Measurements from ENCODE around the gene ZNF587B.
"Not testable (repeated sequence)": the region's sequence is repeated elsewhere in the genome, so short reads cannot be mapped to it uniquely, and the experiment has no call there.

Gene ZNF587B

GRCh38 chr19:57825511-57825910 lies 4.6 kb upstream of the ZNF587B start:
- Mint-ChIP-seq H3K4me1 (peaks cover 40 to 64% of the 10 kb centered on the region in 2 donors), H3K27ac (no peak overlapping the region), H3K9me3 (peaks cover 0 to 3% of the 10 kb centered on the region in 2 donors), H3K36me3 (peaks cover 45 to 54% of the 10 kb centered on the region in 2 donors), H3K4me3 (no peak overlapping the region), H3K27me3 (no peaks in the 10 kb centered on the region)
- ATAC-seq (replicated peaks) (no peak), DNase-seq (no peak)

- Mint-ChIP-seq H3K4me3 (no peak overlapping the region), H3K27me3 (no peaks in the 10 kb centered on the region), H3K27ac (peak overlapping the region; percentile 25), H3K9me3 (peaks cover 0 to 3% of the 10 kb centered on the region in 2 donors), H3K36me3 (peaks cover 29 to 51% of the 10 kb centered on the region in 2 donors), H3K4me1 (peaks cover 17 to 26% of the 10 kb centered on the region in 2 donors)
- DNase-seq: no peak
- no peak for ATAC-seq (replicated peaks)
Measured at GRCh38 chr19:57829316-57829715, 783 bp upstream of the ZNF587B start.

- Mint-ChIP-seq H3K4me1 (peaks cover 12 to 22% of the 10 kb centered on the region in 2 donors), H3K36me3 (peaks cover 19 to 35% of the 10 kb centered on the region in 2 donors)
- not testable (repeated sequence) for H3K27ac Mint-ChIP-seq; ATAC-seq (replicated peaks); H3K4me3 Mint-ChIP-seq; DNase-seq; H3K27me3 Mint-ChIP-seq; H3K9me3 Mint-ChIP-seq
Measured at GRCh38 chr19:57836991-57837390, 6.9 kb downstream of the ZNF587B start.

GRCh38 chr19:57838622-57839191 lies 8.6 kb downstream of the ZNF587B start:
- H3K27me3 Mint-ChIP-seq, H3K27ac Mint-ChIP-seq, DNase-seq, H3K4me3 Mint-ChIP-seq, H3K9me3 Mint-ChIP-seq: not testable (repeated sequence)
- Mint-ChIP-seq H3K4me1 (peaks cover 10 to 22% of the 10 kb centered on the region in 2 donors), H3K36me3 (peaks cover 19 to 39% of the 10 kb centered on the region in 2 donors)
- peak; percentile 45 to 53 for ATAC-seq (replicated peaks)

- Mint-ChIP-seq H3K4me1 (peaks cover 12 to 22% of the 10 kb centered on the region in 2 donors), H3K27me3 (no peaks in the 10 kb centered on the region), H3K4me3 (no peak overlapping the region), H3K9me3 (no peaks in the 10 kb centered on the region), H3K36me3 (peaks cover 23 to 39% of the 10 kb centered on the region in 2 donors), H3K27ac (no peak overlapping the region)
- no peak for ATAC-seq (replicated peaks)
- no peak for DNase-seq
Measured at GRCh38 chr19:57841122-57841763, 11.1 kb downstream of the ZNF587B start.

GRCh38 chr19:57847164-57847563 lies 17.1 kb downstream of the ZNF587B start:
- H3K9me3 Mint-ChIP-seq; H3K27ac Mint-ChIP-seq; H3K4me3 Mint-ChIP-seq; H3K27me3 Mint-ChIP-seq; ATAC-seq (replicated peaks); DNase-seq: not testable (repeated sequence)
- Mint-ChIP-seq H3K4me1 (peaks cover 23 to 27% of the 10 kb centered on the region in 2 donors), H3K36me3 (peaks cover 20 to 42% of the 10 kb centered on the region in 2 donors)

GRCh38 chr19:57849162-57849665 lies 19.1 kb downstream of the ZNF587B start:
- H3K27me3 Mint-ChIP-seq, DNase-seq, H3K9me3 Mint-ChIP-seq: not testable (repeated sequence)
- Mint-ChIP-seq H3K36me3 (peaks cover 30 to 44% of the 10 kb centered on the region in 2 donors), H3K4me3 (peak overlapping the region; percentile 92 to 96), H3K4me1 (peaks cover 27 to 28% of the 10 kb centered on the region in 2 donors), H3K27ac (peak overlapping the region; percentile 97)
- ATAC-seq (replicated peaks): peak in 1 of 2 donors; percentile 25

GRCh38 chr19:57849666-57850473 lies 19.8 kb downstream of the ZNF587B start, which contains the start of gene ZNF587:
TSS of gene ZNF587 (plus strand) at chr19:57849859. CDS start at chr19:57850039, 180 bp downstream.
- peak within 1 kb of the TSS; percentile 97 for H3K27ac Mint-ChIP-seq
- peak within 1 kb of the TSS; percentile 92 to 96 for H3K4me3 Mint-ChIP-seq
- peaks cover 30 to 44% of the 10 kb centered on the region in 2 donors for H3K36me3 Mint-ChIP-seq
- H3K27me3 Mint-ChIP-seq, H3K9me3 Mint-ChIP-seq: not testable (repeated sequence)
- peaks cover 27 to 28% of the 10 kb centered on the region in 2 donors for H3K4me1 Mint-ChIP-seq
- ATAC-seq (replicated peaks) (peak; percentile 98 to 99), DNase-seq (peak; percentile 77)

GRCh38 chr19:57850553-57851017 lies 20.5 kb downstream of the ZNF587B start:
- peak in 1 of 2 donors; percentile 2 for ATAC-seq (replicated peaks)
- Mint-ChIP-seq H3K36me3 (peaks cover 36 to 50% of the 10 kb centered on the region in 2 donors), H3K27me3 (no peaks in the 10 kb centered on the region), H3K9me3 (no peaks in the 10 kb centered on the region), H3K4me3 (peak overlapping the region; percentile 92 to 96), H3K27ac (peak overlapping the region; percentile 97), H3K4me1 (peaks cover 27 to 28% of the 10 kb centered on the region in 2 donors)
- no peak for DNase-seq

- Mint-ChIP-seq H3K27ac (peak overlapping the region; percentile 97), H3K36me3 (peaks cover 45 to 57% of the 10 kb centered on the region in 2 donors), H3K4me3 (peak overlapping the region in 1 of 2 donors; percentile 22), H3K4me1 (peaks cover 27 to 30% of the 10 kb centered on the region in 2 donors)
- H3K27me3 Mint-ChIP-seq; H3K9me3 Mint-ChIP-seq; ATAC-seq (replicated peaks); DNase-seq: not testable (repeated sequence)
Measured at GRCh38 chr19:57851812-57852603, 21.9 kb downstream of the ZNF587B start.

- DNase-seq; H3K27me3 Mint-ChIP-seq; H3K27ac Mint-ChIP-seq; ATAC-seq (replicated peaks); H3K4me3 Mint-ChIP-seq; H3K9me3 Mint-ChIP-seq: not testable (repeated sequence)
- Mint-ChIP-seq H3K4me1 (peaks cover 26 to 28% of the 10 kb centered on the region in 2 donors), H3K36me3 (peaks cover 50 to 62% of the 10 kb centered on the region in 2 donors)
Measured at GRCh38 chr19:57854117-57854516, 24.0 kb downstream of the ZNF587B start.

- peaks cover 40 to 78% of the 10 kb centered on the region in 2 donors for H3K36me3 Mint-ChIP-seq
- not testable (repeated sequence) for H3K9me3 Mint-ChIP-seq; DNase-seq; H3K4me1 Mint-ChIP-seq; H3K27me3 Mint-ChIP-seq; ATAC-seq (replicated peaks); H3K27ac Mint-ChIP-seq; H3K4me3 Mint-ChIP-seq
Measured at GRCh38 chr19:57862351-57862750, 32.3 kb downstream of the ZNF587B start.

GRCh38 chr19:57867868-57868492 lies 37.9 kb downstream of the ZNF587B start:
- H3K9me3 Mint-ChIP-seq: peaks cover 3 to 4% of the 10 kb centered on the region in 2 donors
- H3K27ac Mint-ChIP-seq: peak overlapping the region; percentile 31
- ATAC-seq (replicated peaks): no peak
- peaks cover 55 to 82% of the 10 kb centered on the region in 2 donors for H3K36me3 Mint-ChIP-seq
- DNase-seq: no peak
- H3K4me3 Mint-ChIP-seq: no peak overlapping the region
- no peaks in the 10 kb centered on the region for H3K4me1 Mint-ChIP-seq
- no peaks in the 10 kb centered on the region for H3K27me3 Mint-ChIP-seq

Measured in stimulated activated naive B cell treated with anti-CD40 and anti-IgM and Interleukin-4, amounts not matched to agents 10 μg/mL and 1 μg/mL and 100 μg/mL, for 72 hours (primary cell).